Spleen (tissue), 7 donors: Measurements from ENCODE around the gene ACSM3.
"Not testable (repeated sequence)": the region's sequence is repeated elsewhere in the genome, so short reads cannot be mapped to it uniquely, and the experiment has no call there.

Experiments used
- CTCF ChIP-seq, 11 experiments: fragments of 200-600 bp in 7 of 11; fragments of 450-650 bp in 4 of 11; sonication (generic) in 4 of 11; IDR thresholded peaks in 8 of 11; conservative IDR thresholded peaks in 3 of 11; 1 replicate in 7 of 11; 2 replicates in 4 of 11; pipeline versions ENCODE4 v1.4.0 to v1.8.0; 2016 to 2021; ENCODE audit warnings: antibody characterized with exemption in 11 of 11, inconsistent platforms in 4 of 11, mild to moderate bottlenecking in 1 of 11
- POLR2A ChIP-seq, 3 donors: fragments of 450-650 bp; IDR thresholded peaks; one replicate each; pipeline ENCODE4 v1.5.1; 2017; ENCODE audit warnings: antibody characterized with exemption in 3 of 3, mild to moderate bottlenecking in 1 of 3
- POLR2AphosphoS5 ChIP-seq, 3 donors: sonication (generic); formaldehyde crosslinking; IDR thresholded peaks; one replicate each; pipeline ENCODE4 v1.5.1; 2017; ENCODE audit warnings: antibody characterized with exemption in 3 of 3
- donor health status: DM: no; HTN: no; CAD: no; lungs with moderate emphysema.
- donor health status: DM: no; HTN: no; CAD: no.
- donor health status: DM: no; HTN: no; CAD: no.

- not testable (repeated sequence) for TF ChIP-seq POLR2AphosphoS5 (IDR thresholded peaks at IDR 0.05); CTCF (IDR thresholded peaks at IDR 0.05 in 8 of 11, conservative IDR thresholded peaks at IDR 0.05 in 3 of 11); POLR2A (IDR thresholded peaks at IDR 0.05)
Observed at GRCh38 chr16:20764448-20764847, 634 bp downstream of the ACSM3 start.
